Activated naive CD4-positive, alpha-beta T cell treated with Interleukin-2 at 50 U/mL for 16 hours (primary cell): ENCODE measurements around the gene IGF2BP1.
A peak's percentile ranks its signal among the peaks of the same experiment; 100 is the strongest.

Source experiments
- DNase-seq: peaks from one replicate; pipeline ENCODE4 v3.0.0-alpha.2; 2020

Gene IGF2BP1

DNA sequence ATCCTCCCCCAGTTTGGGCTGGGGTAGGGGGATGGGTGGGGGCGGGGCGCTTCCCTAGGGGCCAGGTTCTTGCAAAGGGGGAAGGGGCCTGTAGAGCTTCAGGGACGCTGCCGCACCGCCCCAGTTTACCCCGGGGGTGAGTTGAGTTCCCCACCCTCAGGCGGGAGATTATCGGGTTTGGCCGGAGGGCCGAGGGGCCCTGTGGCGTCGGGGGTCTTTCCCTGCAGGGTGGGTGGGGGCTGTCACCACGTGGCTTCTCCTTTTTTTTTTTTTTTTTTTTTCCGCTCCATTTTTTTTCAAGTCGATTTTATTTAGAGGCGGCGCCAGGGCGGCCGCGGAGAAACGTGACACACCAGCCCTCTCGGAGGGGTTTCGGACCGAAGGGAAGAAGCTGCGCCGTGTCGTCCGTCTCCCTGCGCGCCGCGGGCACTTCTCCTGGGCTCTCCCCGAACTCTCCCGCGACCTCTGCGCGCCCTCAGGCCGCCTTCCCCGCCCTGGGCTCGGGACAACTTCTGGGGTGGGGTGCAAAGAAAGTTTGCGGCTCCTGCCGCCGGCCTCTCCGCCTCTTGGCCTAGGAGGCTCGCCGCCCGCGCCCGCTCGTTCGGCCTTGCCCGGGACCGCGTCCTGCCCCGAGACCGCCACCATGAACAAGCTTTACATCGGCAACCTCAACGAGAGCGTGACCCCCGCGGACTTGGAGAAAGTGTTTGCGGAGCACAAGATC lies at the start of gene IGF2BP1:
IGF2BP1 (plus strand) TSS at position 283 of the 724 bp plus-strand sequence; CDS start at position 644, 361 bp downstream.
- DNase-seq = peak; percentile 32

DNA sequence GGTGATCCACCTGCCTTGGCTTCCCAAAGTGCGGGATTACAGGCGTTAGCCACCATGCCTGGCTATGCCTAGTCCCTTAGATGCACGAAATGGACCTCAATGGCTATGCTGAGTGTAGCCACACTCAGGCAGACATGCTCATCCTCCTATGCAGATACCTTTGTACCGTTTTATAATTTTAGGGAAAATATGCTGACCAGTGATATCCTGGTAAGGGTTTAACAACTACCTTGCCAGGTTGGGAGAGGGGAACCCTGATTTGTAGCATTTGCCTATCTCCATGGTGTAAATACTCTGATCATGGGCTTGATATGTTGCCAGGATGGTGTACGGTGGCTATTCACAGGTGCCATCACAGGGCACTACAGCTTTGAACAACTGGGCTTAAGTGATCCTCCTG lies 45.6 kb upstream of the IGF2BP1 start:
- no peak for DNase-seq

DNA sequence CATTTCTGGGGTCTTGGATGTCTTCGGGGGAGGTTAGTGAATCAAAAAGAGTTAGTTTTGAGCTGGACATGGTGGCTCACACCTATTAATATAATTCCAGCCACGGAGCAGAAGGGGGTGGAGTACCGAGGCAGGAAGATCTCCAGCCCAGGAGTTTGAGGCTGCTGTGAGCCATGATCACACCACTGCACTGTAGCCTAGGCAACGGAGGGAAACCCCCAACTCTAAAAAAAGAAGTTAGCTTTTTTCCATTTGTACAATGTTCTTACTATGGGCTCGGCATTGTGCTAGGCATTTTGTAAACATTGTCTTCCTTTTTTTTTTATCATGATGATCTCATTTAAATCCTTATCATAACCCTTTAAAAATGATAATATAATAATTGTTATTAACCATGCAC lies 44.3 kb upstream of the IGF2BP1 start:
- no peak for DNase-seq

DNA sequence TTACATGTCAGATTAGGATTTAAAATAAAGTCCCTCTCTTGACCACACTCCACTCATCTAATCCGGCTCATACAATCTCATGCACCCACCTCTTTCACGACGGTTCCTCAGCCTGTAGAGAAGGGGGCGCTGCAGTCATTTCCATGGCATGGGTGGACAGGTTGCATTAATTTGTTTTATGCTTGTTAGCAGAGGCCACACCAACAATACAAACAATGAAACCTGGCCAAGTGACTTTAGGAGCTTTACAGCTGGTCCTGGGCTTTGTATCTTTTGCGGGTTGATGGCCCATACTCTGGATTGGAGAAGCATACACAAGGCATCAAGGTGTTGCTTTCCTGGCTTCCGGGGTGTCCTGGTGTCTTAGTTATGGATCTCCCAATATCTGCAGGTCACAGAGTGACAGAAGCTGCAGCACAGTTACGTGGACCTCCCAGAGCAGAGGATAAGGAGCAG lies 42.9 kb upstream of the IGF2BP1 start:
- DNase-seq = no peak

DNA sequence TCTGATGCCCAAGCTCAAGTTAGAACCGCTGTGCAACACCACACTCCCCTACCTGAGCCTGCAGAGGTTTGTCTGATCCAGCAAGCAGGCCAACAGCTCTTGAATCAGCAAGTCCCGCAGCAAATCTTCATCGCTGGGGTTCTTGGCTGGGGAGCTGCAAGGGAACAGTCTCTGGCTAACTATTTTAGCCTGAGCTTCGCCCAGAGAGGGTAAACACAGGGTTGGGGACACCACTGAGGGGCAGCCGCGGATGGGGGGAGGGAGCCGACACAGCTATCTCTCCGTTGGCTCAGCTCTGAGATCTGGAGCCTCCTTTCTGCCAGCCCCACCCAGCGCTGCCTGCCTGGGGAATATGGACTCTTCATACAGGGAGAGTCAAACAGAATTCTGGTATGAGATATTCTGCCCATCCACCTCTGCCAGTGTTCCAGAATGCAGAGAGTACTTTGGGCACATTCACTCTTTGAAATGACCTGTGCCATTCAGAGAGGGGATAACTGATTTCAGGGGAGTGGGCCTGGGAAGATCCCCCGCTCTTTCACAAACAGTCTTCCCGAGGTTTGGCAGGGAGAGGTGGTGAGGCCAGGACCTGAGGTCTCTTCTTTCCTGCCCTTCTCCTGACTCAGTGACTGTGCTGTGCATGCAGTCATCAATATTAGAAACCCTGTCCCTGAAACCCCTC lies 36.2 kb upstream of the IGF2BP1 start:
- no peak for DNase-seq

DNA sequence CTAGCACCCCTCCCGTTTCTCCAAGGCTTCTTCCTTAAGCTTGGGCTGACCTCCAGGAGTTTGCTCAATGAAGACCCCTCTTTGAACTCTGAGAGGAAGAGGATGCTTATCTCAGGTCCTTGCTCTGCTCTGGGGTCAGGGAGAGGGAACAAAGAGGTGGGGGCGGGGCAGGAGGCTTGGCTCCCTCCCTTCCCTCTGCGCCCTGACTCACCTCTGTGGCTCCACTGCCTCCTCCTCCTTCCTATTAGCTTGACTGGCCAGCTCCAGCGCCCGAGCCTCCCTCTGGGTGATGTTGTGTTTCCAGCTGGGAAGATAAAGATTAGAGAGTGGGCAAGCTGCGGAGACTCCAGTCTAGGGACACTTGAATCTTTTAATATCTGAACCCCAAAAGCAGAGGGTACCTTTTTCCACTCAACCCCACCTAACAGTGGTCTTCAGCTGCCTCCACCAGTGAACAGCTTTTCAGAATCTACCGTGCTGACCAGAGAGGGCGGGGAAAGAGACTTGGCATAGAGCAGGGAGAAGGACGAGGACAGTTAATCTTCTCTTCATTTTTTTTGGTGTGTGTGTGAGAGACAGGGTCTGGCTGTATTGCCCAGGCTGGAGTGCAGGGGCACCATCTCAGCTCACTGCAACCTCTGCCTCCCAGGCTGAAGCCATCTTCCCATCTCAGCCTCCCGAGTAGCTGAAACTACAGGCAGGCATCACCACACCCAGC lies 35.5 kb upstream of the IGF2BP1 start:
- no peak for DNase-seq

DNA sequence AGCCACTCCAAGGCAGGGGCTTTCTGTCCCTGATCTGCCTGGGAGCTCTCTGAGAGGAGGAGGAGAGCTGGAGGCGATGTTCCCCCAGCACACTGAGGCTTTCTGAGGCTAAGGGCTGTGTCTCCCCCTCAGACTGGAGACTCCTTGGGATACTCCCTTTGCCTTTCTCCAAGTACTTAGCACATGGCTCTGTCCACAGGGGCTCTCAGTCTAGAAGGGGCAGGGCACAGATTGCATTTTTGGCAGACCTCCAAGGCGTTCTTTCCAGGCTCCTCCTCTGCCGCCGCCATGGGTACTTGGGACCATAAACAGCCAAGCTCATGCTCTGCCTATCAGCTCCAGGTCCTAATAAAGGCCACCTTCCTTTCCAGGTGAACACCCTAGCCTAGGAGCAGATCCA lies 27.0 kb upstream of the IGF2BP1 start:
- DNase-seq = no peak

DNA sequence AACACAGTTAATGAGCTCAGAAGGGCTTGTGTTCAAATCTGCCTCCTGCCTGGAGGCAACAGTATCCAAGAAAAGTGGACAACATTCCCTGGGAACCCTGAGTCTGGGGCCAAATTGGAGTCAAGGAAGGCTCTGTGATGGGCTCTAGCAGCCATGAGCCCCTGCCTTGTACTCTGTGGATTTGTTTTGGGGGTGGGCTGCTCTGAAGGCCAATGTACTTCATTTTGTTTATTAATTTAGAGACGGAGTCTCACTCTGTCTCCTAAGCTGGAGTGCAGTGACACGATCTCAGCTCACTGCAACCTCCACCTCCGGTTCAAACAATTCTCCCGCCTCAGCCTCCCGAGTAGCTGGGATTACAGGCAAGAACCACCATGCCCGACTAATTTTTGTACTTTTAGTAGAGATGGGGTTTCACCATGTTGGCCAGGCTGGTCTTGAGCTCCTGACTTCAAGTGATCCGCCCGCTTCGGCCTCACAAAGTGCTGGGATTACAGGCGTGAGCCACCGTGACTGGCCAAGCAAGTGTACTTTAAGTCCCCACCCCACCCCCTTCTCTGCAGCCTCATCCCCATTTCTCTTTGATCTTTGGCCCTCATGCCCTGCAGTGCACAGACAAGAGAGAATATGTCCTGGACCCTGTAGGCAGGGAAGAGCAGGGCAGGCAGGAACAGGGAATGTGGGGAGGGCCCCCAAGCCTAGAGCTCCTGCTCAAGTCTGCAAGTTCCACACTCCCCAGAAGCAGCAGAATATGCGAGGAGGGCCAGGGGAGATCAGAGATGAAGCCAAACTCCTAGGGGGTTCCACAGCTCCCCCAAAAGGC lies 26.1 kb upstream of the IGF2BP1 start:
- no peak for DNase-seq

DNA sequence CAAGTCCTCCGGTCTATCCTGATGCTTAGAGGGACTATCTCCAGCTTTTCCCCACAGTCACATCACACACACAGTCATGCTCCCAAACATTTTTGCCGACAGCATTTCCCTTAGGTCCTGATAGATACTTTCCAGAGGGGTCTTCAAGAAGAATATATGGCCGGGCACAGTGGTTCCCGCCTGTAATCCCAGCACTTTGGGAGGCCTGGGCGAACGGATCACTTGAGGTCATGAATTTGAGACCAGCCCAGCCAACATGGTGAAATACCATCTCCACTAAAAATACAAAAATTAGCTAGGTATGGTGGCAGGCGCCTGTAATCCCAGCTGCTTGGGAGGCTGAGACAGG lies 24.5 kb upstream of the IGF2BP1 start:
- DNase-seq = no peak

DNA sequence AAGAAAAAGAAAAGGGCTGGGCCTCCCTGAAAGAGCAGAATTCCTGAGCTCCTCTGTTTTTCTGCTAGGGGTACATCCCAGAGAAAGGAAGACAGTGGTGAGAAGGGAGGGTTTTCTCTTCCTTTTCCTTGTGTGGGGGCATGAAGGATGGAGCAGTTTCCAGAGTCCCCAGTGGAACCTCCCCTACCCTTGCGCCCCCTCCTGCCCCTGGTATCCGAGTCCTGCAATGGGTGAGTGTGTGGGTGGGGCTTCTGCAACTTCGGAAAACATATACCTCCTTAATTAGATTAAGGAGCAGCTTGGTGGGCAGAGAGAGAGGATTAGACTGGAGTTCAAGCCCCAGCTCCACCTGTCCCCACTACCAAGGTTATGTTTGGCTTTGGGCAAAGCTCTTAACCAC lies 23.4 kb upstream of the IGF2BP1 start:
- no peak for DNase-seq

DNA sequence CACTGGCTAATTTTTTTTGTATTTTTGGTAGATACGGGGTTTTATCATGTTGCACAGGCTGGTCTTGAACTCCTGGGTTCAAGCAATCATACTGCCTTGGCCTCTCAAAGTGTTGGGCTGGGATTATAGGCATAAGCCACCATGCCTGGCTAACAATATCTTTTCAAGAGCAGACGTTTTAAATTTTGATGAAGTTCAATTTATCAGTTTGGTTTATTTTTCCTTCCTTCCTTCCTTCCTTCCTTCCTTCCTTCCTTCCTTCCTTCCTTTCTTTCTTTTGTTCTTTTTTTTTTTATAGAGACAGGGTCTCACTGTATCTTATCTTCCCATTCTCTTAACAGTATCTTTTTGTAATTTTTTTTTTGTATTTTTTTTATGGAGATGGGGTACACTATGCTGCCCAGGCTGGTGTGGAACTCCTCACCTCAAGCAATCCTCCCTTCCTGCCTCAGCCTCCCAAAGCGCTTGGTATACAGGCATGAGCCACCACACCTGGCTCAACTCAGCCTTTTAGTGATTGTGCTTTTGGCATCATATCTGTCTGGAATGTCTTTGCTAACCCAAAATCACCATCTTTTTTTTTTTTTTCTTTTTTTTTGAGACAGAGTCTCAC lies 15.2 kb upstream of the IGF2BP1 start:
- no peak for DNase-seq

DNA sequence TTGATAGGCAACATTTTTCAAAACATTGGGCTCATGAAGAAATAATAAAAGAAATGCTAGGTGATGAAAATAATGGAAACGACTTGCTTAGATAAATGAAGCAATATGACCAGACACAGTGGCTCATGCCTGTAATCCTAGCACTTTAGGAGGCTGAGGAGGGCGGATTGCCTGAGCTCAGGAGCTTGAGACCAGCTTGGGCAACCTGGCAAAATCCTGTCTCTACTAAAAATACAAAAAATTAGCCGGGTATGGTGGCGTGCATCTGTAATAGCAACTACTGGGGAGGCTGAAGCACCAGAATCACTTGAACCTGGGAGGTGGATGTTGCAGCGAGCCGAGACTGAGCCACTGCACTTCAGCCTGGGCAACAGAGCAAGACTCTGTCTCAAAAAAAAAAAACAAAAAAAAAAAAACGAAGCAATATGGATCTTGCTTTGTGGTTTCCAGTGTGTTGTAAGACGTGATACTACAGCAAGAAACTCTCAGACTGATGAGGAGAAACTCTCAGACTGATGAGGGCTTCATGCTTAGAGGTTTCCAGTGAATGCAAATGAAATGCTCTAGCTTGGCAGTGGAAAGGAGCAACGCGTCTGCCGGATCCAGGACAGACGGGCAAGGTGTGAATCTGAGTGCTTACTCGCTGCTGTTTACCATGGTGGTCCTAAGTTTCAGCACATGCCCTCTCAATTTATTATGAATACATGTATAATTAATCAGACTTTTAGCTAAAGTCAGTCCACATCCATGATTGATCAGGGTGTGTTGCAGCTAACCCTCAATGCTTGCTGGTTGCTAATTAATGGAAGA lies 11.5 kb upstream of the IGF2BP1 start:
- no peak for DNase-seq

DNA sequence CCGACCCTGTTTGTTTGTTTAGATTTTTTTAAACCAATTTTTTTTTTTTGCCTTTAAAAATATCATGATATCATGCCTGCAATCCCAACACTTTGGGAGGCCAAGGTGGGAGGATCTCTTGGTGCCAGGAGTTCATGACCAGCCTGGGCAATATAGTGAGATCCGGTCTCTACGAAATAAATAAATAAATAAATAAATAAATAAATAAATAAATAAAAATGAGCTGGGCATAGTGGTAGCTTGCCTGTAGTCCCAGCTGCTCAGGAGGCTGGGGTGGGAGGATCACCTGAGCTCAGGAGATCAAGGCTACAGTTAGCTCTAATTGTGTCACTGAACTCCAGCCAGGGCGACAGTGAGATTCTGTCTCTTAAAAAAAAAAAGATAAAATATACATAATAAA lies 8.1 kb upstream of the IGF2BP1 start:
- no peak for DNase-seq

DNA sequence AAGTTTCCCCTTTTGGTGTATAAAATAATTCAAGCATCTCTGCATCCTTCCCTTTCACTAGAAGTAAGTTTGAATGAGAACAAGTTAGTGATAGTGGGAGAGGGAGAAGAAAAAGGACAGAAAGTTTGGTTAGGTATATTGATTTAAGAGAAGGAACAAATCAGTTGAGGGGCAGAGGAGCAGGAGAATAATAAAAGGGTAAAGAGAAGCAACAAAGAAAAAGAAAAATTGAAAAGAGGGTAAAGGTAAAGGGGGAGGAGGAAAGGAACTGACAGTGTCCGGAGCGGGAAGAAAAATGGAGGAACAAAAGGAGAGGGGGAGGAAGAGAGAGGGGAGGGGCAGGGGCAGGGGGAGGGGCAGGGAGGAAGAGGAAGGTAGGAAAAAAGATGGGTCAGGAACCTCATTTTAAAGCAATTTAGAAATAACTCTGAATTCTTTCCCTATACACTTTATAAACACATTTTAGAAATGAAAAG lies 6.3 kb upstream of the IGF2BP1 start:
- no peak for DNase-seq

DNA sequence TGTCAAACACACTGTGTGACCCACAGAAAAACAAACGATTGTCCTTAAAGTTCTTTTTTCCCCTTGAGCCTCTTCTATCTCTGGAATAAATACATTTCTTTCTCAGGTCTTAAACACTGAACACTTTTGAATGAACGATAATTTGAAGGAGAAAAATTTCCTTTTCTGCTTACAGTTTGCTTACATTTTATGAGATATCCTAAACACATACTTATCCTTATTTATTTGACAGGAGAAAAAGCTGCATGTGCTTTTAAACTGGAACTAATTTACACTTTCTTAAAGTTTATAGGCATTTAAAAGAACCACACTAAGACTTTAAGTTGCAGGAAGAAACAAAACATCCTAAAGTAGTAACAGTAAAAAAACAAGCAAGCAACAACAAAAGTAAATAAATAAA lies 4.7 kb upstream of the IGF2BP1 start:
- DNase-seq = no peak

DNA sequence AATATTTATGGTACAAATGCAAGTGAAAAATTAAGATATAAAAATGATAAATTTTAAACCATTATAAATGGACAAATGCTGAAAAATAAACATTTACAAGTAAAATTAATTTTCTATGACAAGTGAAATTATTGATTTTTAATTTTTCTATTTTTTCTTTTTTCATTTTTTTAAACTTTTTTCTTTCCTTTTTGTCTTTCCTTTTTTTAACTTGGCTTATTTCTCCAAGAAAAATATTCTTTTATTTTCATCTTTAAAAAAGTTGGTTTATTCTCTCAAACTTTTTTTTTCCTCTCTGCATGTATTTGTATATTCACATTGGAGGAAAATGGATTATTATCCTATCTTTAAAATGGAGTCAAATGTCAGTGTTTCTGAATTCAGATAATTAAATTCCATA lies 3.9 kb upstream of the IGF2BP1 start:
- no peak for DNase-seq

DNA sequence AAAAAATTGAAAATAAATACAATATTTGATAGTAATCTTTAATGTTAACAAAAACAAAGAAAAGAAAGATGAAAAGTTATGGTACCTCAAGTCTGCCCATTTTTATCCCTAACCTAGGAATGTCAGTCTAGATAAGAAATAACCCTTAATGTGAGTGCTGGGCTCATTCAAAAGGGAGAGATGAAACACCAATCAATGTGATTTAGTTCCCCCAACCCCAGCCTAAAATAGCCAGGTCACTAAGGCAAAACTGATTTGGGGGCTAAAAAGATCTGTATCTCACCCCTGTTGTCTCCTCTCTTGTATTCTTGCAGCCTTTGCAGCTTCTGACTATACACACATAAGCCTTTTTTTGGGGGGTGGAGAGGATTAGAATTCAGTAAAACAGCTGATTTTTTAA lies 3.2 kb upstream of the IGF2BP1 start:
- DNase-seq = no peak

DNA sequence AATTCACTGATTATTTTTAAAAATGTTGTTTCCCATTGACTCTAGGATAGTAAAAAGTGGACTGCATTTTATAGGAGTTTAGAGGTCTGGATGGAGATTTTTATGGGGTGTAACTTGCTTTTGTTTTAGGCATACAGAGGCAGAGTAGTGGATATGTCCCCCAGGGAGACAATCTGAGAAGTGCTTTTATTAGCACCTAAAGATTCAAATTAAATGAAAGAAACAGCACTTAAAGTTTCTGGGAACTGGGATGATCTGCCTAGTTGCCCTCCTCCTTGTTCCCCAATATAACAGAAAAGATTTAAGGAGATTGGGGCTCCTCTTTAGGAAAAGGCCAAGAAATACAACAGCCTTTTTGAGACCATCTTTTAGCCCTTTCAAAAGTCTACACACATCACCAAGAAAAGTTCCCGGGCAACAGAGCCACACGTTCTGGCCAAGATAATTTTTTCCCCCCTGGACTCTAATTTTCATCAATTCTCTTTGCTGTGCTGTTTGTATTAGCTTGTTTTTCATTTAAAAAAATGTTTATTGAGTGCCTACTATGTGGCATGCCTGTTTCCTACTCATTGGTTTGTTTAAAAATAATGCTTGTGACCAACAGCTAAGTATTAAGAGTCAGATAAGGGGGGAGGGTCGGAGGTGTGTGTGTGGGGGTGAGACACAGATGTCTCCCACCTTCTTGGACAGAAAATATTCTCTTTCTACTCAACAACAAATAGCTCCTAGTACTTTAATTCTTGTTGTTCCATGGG lies 2.5 kb upstream of the IGF2BP1 start:
- no peak for DNase-seq

DNA sequence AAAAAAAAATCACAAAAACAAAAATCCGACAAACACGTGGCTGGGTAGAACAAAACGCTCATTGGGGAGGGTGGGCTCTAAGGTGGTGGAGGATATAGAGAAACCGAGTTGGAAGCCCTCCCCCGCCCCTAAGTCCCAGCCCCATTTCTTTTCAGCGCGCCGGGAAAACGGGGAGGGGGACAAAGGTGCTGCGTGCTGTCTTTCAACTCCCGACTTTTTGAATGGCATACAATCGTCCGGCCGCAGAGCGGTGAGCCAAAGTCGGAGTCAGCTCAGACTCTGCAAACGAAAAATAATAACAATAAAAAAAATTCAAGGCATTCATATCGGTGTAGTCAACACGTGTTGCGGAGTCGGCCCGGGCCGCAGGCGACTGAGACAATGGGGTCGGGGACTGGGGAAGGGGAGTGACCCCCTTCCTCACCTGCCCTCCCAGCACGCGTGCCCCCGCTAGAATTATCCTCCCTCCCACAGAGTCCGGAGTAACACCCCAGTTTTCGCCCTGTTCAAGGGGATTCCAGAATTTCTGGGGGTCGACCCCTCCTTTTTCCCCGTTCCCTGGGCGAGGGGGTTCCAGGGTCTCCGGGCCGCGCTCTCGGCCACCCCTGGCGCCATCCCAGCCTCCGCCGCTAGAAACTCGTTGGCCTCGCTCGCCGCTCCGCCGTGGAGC lies 1.7 kb upstream of the IGF2BP1 start:
- no peak for DNase-seq

DNA sequence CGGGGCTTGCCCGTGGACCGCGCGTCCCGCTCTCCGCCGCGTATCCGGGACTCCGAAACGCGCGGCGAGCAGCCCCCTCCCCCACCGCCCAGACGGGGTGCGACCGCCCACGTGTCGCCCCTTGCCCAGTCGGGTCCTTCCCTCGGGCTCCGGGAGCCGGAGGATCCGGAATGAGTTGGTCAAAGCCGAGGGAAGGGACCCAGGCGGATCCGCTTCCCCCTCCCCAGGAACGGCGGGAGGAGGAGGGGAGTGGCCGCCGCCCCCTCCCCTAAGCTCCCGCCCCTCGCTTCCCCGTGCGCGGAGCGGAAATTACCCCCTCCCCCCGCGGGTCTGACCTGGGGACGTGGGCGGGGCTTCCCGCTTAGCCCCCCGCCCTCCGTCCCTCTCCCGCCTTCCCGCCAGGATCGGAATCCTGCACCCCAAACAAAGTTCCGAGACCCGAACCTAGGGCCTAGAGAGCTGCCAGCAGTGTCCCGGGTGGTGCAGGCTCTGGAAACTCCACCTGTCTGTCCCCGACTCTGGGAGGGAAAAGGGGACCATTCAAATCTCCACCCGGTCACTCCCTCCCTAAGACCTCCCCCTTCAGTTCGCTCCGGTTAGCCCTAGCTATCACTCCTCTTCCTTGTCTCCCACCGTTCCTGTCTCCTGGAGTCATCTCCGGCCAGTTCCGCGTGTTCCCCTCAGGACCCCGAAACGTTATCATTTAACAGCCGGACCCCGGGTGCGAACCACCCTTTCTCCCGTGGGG lies 1.0 kb upstream of the IGF2BP1 start:
- DNase-seq = no peak
